ENCODE measurements around the gene WASHC4. TPM values are rescaled to one million over a fixed set of nuclear protein-coding genes. Genes with fewer than 3 reads are reported as not detected.

Gene WASHC4
- polyA plus RNA-seq, 4 donors = 43.2 to 69.5 (median 61.3) TPM

- DNase-seq (ENCODE audit: low read depth in 4 of 4, low spot score in 3 of 4) = no peak
Measured at GRCh38 chr12:105202202-105202601, 94.7 kb downstream of the WASHC4 start.

DNA sequence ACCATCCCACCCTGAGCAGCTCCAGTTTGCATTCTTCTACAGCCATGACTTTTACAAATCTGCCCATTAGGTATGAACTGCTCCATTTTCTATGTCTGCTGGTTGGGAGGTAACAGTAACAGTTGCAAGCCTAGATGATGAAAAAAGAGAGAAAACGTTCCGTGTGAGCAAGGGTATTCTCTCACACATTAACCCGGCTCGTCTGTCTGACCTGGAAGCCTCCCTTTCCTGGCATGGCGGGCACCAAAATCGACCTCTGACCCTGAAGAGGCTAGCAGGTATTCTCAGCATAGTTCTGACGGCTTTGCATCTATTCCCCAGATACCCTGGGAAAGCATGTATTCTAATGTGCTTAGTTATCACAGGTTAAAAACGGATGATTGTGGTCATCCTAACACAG, 96.6 kb downstream of the WASHC4 start:
- DNase-seq (ENCODE audit: low read depth in 4 of 4, low spot score in 3 of 4) = no peak

DNA sequence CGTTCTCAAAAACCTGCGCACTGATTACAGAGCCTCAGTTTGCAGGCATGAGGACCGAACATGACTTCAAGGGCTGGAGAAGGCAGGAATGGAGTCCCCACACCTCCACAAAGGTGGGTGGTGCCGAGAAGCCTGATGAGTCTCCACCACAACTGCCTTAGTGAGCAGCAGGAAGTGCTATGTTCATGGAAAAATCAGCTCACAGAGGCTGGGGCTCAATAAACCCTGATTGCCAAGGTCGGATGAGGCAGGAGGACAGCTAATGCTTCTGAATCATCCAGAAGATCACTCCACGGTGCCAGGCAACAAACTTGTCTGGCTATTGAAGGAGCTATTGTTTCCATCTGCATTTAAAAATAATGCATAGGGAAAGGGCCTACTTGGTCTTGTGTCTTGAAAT, 97.4 kb downstream of the WASHC4 start:
- no peak for DNase-seq (ENCODE audit: low read depth in 4 of 4, low spot score in 3 of 4)

DNA sequence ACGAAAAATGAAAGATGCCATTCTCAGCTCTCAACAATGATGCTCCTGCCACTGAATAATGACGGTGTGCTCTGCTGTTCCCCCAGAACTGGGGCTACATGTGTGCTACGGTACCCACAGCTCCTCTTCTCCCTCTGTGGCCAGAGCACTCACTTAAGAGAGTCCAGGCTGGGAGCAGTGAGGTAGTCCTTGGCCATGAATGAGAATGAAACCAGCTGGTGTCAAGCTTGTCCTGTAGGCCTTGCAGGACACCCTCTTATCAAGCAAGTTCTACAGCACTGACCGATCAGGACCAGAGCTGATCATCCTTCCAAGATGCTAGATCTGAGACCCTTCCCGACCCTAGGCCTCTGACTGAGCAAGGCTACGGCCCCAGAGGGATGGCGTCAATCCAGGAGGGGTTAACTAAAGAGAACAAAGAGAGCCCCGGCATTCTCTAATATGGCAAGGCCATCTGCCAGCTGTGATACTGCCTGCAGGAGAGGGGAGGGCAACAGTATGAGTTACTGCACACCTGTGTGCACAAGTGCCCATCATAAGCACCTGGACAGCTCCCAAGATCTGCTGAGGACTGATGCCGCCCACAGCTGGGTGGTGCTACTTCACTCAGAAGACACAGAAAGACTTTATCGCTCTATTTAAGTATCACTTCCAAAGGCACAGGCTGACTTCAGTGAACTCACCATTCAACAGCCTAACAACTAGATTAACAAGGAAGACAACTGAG, 98.0 kb downstream of the WASHC4 start:
- DNase-seq (ENCODE audit: low read depth in 4 of 4, low spot score in 3 of 4) = no peak

DNA sequence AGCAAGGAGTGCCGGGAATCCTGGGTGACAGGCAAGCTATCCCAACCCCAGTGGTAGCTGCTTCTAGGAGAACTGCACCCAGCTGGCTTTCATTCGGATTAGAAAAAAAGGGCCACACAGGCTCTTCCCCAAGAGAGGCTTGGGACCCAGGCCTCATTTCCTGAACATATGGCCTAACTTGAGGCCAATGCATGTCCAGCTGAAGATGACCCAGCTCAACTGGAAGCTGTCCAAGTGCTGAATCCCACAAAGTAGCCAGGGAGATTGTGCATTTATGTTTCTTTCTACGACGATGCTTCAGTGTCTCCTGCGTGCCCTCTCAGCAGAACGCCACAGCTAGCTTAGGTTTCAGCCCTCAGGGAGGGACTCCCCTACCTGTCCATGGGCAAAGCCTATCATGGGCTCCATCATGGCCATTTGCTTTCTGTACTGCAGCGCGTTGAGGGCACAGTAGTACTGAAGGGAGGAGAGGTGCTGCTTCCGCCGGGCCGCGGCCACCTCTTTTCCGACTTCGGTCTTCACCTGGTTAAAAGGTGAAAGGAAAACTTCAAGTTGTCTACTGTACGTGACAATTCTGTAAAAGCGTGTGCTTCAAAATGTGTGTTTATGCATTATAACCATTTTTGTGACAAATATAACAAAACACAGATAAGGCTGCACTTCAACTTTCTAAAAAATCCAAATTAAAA, 99.3 kb downstream of the WASHC4 start:
- DNase-seq (ENCODE audit: low read depth in 4 of 4, low spot score in 3 of 4) = peak in 2 of 4 donors; percentile 7 to 29

DNA sequence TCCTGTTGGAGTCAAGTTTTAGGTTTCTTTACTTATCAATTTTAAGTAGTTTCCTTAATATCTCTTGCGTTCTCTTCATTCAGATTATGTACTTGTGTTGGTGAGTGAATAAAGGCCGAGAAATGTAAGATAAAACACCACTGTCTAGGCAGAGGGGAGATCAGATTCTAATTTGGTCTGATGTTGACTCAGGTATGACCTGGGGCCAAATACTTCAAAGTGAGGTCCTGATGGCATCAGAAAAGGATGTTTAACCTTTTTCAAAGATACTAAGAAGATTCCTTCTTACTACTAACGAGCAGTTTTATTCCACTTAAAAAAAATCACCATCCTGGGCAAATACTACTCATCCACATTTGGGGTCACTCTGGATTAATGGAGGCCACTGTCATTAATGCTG, 101.6 kb downstream of the WASHC4 start:
- no peak for DNase-seq (ENCODE audit: low read depth in 4 of 4, low spot score in 3 of 4)

GRCh38 chr12:105212438-105212837, 104.9 kb downstream of the WASHC4 start:
- no peak for DNase-seq (ENCODE audit: low read depth in 4 of 4, low spot score in 3 of 4)

GRCh38 chr12:105214148-105214547, 106.6 kb downstream of the WASHC4 start:
- no peak for DNase-seq (ENCODE audit: low read depth in 4 of 4, low spot score in 3 of 4)

GRCh38 chr12:105214670-105215375, 107.3 kb downstream of the WASHC4 start:
- no peak for DNase-seq (ENCODE audit: low read depth in 4 of 4, low spot score in 3 of 4)

- no peak for DNase-seq (ENCODE audit: low read depth in 4 of 4, low spot score in 3 of 4)
Measured at GRCh38 chr12:105218434-105218833, 110.9 kb downstream of the WASHC4 start.

Other genes with a start within 250 kb of the WASHC4 start
- gene SLC41A2, start 149.4 kb upstream of the WASHC4 start, polyA plus RNA-seq (ENCODE audit: insufficient read length in 4 of 4) = 10 to 100 TPM in 1 of 4 donors, 1 to 10 TPM in 3; 4.3 to 12.4 (median 5.7) TPM
- gene NOPCHAP1, start 121.4 kb upstream of the WASHC4 start, polyA plus RNA-seq (ENCODE audit: insufficient read length in 4 of 4) = 10 to 100 TPM; 12.3 to 15.1 (median 13.0) TPM
- 1 to 10 TPM in 3 of 4 donors, under 1 TPM in 1; 0.75 to 4.1 (median 1.3) TPM for gene ALDH1L2, start 23.3 kb upstream of the WASHC4 start, polyA plus RNA-seq (ENCODE audit: insufficient read length in 4 of 4)
- 10 to 100 TPM; 66.4 to 98.5 (median 88.4) TPM for gene APPL2, start 128.4 kb downstream of the WASHC4 start, polyA plus RNA-seq (ENCODE audit: insufficient read length in 4 of 4)
- gene C12orf75, start 223.0 kb downstream of the WASHC4 start, polyA plus RNA-seq (ENCODE audit: insufficient read length in 4 of 4) = 100 to 1,000 TPM in 1 of 4 donors, 10 to 100 TPM in 3; 43.7 to 101 (median 74.5) TPM

All from left renal pelvis (tissue), 4 donors.